T-helper 2 cell treated with Interferon-gamma antibody and Interleukin-4, amounts not matched to agents 5 μg/mL and 100 μg/mL, for 36 hours (primary cell): ENCODE results near the gene UQCR11.

Experiments
- DNase-seq: peaks from one replicate; pipeline ENCODE4 v3.0.0; 2021; ENCODE audit warnings: low spot score
- H3K27ac Mint-ChIP-seq: one replicate; pipeline ENCODE4 v1.8.0; 2021; ENCODE audit warnings: mild to moderate bottlenecking, mixed read lengths
- H3K27me3 Mint-ChIP-seq: one replicate; pipeline ENCODE4 v1.8.0; 2021; ENCODE audit warnings: low read depth, mixed read lengths
- H3K36me3 Mint-ChIP-seq: one replicate; pipeline ENCODE4 v1.8.0; 2021; ENCODE audit warnings: low read depth, mixed read lengths
- H3K4me1 Mint-ChIP-seq: one replicate; pipeline ENCODE4 v1.8.0; 2021; ENCODE audit warnings: low read depth, mixed read lengths
- H3K4me3 Mint-ChIP-seq: one replicate; pipeline ENCODE4 v1.8.0; 2022; ENCODE audit warnings: mild to moderate bottlenecking, moderate library complexity, mixed read lengths
- H3K9me3 Mint-ChIP-seq: one replicate; pipeline ENCODE4 v1.8.0; 2021; ENCODE audit warnings: mixed read lengths

UQCR11 gene

DNA sequence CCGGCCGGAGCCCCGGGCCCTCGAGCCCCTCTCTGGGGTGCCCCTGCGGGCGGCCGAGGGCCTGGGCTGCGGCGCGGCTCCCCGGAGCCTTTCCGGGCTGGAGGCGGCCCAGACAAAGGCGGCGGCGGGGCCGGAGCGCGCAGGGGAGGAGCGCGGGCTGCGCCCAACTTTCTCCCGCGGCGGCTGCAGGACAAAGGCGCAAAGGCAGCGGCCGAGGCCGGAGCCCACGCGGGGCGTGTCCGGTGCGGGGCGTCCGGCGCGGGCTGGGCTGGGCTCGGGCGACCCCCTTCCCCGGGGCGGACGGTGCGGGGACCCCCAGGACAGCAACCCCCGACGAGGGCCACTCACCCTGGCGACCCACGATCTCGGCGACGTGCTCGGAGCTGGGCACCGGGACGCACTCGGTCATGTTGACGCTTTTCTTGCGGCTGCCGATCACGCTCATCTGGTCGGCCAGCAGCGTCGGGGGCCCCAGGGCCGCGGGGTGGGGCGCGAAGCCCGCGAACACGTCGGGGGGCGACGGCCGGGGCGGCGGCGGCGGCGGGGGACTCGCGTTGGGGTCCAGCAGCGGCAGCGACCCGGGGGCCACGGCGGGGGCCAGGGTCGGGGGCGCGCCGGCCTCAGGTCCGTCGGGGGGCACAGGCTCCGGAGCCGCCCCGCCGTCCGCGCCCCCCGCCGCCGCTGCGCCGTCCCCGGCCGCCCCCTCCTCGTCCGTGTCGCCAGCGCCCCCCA, 38.0 kb downstream of the UQCR11 start:
- no peak for DNase-seq
- Mint-ChIP-seq H3K4me1 (peaks cover 5% of the 10 kb centered on the region), H3K36me3 (no peaks in the 10 kb centered on the region), H3K27ac (no peak overlapping the region), H3K4me3 (no peak overlapping the region), H3K9me3 (no peaks in the 10 kb centered on the region), H3K27me3 (peaks cover 20% of the 10 kb centered on the region)

DNA sequence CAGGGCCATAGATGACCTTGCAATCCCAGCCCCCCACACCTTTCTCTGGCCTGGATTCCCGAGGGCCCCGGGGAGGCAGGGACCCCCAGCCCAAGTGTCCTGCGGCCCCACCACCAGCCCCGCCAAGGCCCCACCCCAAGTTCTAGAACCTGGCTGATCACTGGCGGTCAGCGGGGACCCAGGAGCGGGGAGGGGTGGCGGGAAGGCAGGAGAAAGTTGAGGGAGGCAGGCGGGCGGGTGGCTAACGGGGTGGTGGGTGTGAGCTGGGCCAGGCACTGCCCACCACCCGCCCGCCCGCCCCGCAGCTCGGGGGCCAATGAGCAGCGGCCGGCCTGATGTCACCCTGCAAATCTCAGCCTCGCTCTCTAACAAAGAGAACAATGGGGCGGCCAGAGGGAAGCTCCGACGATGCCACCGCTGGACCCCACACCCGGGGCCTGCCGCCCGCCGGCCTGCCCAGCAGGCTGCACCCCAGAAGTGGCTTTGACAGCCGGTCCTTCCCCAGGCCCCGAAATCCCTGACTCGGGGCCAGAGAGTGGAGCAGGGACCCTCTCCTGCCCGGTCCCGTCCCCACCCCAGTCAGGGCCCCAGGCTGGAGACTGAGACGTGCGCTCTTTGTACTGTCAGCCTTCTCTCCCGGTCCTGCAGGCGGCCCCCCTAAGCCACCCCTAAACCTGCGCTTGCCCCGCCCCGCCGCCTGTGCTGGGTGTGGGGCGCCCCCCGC, 38.7 kb downstream of the UQCR11 start:
- Mint-ChIP-seq H3K36me3 (no peaks in the 10 kb centered on the region), H3K4me1 (peaks cover 5% of the 10 kb centered on the region), H3K27me3 (peaks cover 20% of the 10 kb centered on the region), H3K27ac (no peak overlapping the region), H3K4me3 (no peak overlapping the region), H3K9me3 (no peaks in the 10 kb centered on the region)
- DNase-seq = no peak

GRCh38 chr19:1563251-1563650, 42.0 kb downstream of the UQCR11 start:
- no peak overlapping the region for H3K27ac Mint-ChIP-seq
- H3K4me3 Mint-ChIP-seq = no peak overlapping the region
- H3K36me3 Mint-ChIP-seq = no peaks in the 10 kb centered on the region

DNA sequence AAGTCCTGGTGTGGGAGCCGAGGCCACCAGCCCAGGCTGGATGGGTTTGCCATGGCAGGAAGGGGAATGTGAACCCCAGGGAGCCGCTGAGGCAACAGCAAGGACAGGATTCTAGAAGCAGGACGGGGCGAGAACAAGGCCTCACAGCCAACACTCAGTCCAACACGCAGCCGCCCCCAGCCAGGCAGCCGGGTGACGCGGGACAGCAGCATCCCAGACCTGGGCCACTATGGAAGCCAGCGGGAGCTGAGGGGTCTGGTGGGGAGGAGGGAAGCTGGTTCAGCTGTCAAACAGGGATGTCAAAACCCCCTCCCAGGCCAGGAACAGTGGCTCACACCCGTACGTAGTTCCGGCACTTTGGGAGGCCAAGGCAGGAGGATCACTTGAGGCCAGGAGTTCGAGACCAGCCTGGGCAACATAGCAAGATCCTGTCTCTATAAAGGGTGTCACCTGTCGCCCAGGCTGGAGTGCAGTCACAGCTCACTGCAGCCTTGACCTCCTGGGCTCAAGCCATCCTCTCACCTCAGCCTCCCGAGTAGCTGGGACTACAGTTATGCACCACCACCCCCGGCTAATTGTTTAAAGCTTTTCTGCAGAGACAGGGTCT, 43.9 kb downstream of the UQCR11 start:
- no peak overlapping the region for H3K27ac Mint-ChIP-seq
- H3K9me3 Mint-ChIP-seq = no peaks in the 10 kb centered on the region
- no peaks in the 10 kb centered on the region for H3K36me3 Mint-ChIP-seq
- no peak overlapping the region for H3K4me3 Mint-ChIP-seq
- peaks cover 2% of the 10 kb centered on the region for H3K27me3 Mint-ChIP-seq
- DNase-seq = no peak
- no peaks in the 10 kb centered on the region for H3K4me1 Mint-ChIP-seq

More at GRCh38 chr19:1563251-1563650, 42.0 kb downstream of the UQCR11 start:
- H3K9me3 Mint-ChIP-seq = no peaks in the 10 kb centered on the region
- no peak for DNase-seq
- peaks cover 2% of the 10 kb centered on the region for H3K27me3 Mint-ChIP-seq
- no peaks in the 10 kb centered on the region for H3K4me1 Mint-ChIP-seq

- H3K4me3 Mint-ChIP-seq = no peak overlapping the region
- no peaks in the 10 kb centered on the region for H3K9me3 Mint-ChIP-seq
- no peak overlapping the region for H3K27ac Mint-ChIP-seq
- no peaks in the 10 kb centered on the region for H3K36me3 Mint-ChIP-seq
- H3K4me1 Mint-ChIP-seq = no peaks in the 10 kb centered on the region
- H3K27me3 Mint-ChIP-seq = peaks cover 2% of the 10 kb centered on the region
- no peak for DNase-seq
These were observed 44.9 kb downstream of the UQCR11 start for GRCh38 chr19:1560286-1560882.

DNA sequence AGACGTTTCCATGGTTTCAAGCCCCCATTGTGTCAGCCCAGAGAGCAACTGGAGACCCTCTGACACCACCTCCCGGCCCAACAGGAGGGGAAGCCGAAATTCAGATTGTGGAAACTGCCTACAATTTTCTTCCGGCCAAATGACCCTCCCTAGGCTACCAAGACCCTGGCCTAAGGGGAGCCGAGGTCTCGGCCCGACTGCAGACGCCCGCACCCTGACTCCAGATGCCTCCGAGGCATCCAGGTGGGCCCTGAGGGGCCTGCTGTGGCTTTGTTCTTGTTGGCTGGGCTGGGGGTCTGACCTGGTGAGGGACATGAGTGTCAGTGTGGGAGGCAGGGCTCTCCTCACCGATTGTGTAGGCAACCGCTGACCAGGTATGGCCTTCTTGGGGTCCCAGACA, 46.7 kb downstream of the UQCR11 start:
- no peak overlapping the region for H3K4me3 Mint-ChIP-seq
- no peak overlapping the region for H3K27ac Mint-ChIP-seq
- no peaks in the 10 kb centered on the region for H3K4me1 Mint-ChIP-seq
- no peaks in the 10 kb centered on the region for H3K36me3 Mint-ChIP-seq
- no peak for DNase-seq
- H3K9me3 Mint-ChIP-seq = no peaks in the 10 kb centered on the region
- H3K27me3 Mint-ChIP-seq = no peaks in the 10 kb centered on the region

GRCh38 chr19:1556390-1557070, 48.7 kb downstream of the UQCR11 start:
- Mint-ChIP-seq H3K9me3 (no peaks in the 10 kb centered on the region), H3K27me3 (no peaks in the 10 kb centered on the region), H3K4me3 (no peak overlapping the region), H3K27ac (no peak overlapping the region), H3K36me3 (no peaks in the 10 kb centered on the region), H3K4me1 (no peaks in the 10 kb centered on the region)
- DNase-seq = no peak

DNA sequence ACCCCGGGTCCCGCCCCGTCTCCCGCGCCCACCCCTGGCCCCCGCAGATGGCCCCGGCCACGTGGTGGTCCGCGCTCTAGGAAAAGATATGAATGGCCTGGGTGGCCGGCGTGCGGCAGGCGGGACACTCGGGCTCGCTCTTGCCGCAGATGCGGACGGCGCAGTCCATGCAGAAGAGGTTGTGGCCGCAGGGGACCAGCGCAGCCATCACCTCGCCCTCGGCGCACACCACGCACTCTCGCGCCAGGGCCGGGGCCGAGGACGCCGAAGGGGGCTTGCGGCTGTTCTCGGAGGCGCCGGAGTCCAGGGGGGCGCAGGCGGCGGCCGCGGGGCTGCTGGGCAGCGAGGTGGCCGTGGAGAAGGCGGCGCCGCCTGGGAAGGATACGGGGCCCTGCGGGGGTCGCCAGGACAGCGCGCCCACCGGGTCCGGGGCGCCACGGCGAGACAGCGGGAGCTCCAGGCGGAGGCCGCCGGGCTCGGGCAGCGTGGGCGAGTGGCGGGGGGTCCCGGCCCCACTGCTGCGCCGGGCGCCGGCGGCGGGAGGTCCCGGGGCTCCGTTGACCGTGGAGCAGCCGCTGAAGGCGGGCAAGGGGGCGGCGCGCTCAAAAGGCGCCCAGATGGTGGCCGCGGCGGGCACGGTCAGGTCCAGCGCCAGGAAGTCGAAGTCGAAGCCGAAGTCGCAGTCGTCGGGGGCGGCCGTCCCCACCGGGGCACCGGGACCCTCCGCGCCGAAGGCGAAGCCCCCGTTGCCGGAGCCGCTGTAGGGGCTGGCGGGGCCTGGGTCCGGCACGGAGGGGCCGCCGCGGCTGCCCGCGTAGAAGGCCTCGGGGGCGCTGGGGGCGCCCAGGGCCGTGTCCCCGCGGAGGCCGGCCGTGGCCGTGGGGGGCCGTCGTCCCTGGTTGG, 49.5 kb downstream of the UQCR11 start:
- Mint-ChIP-seq H3K4me1 (no peaks in the 10 kb centered on the region), H3K4me3 (no peak overlapping the region), H3K27me3 (no peaks in the 10 kb centered on the region), H3K9me3 (no peaks in the 10 kb centered on the region), H3K36me3 (no peaks in the 10 kb centered on the region), H3K27ac (no peak overlapping the region)
- DNase-seq = no peak

- Mint-ChIP-seq H3K4me3 (no peak overlapping the region), H3K9me3 (no peaks in the 10 kb centered on the region), H3K27ac (no peak overlapping the region), H3K36me3 (no peaks in the 10 kb centered on the region), H3K4me1 (no peaks in the 10 kb centered on the region), H3K27me3 (no peaks in the 10 kb centered on the region)
- no peak for DNase-seq
These were observed 50.3 kb downstream of the UQCR11 start for GRCh38 chr19:1554968-1555367.

- H3K9me3 Mint-ChIP-seq = no peaks in the 10 kb centered on the region
- no peak overlapping the region for H3K4me3 Mint-ChIP-seq
- no peak overlapping the region for H3K27ac Mint-ChIP-seq
- H3K36me3 Mint-ChIP-seq = no peaks in the 10 kb centered on the region
- H3K27me3 Mint-ChIP-seq = no peaks in the 10 kb centered on the region
- DNase-seq = no peak
- H3K4me1 Mint-ChIP-seq = no peaks in the 10 kb centered on the region
These were observed 51.8 kb downstream of the UQCR11 start for GRCh38 chr19:1553415-1553814.

GRCh38 chr19:1551068-1552040, 53.9 kb downstream of the UQCR11 start:
- Mint-ChIP-seq H3K36me3 (no peaks in the 10 kb centered on the region), H3K27ac (no peak overlapping the region), H3K4me3 (no peak overlapping the region)

GRCh38 chr19:1549332-1549945, 55.8 kb downstream of the UQCR11 start:
- Mint-ChIP-seq H3K36me3 (no peaks in the 10 kb centered on the region), H3K27ac (no peak overlapping the region), H3K4me3 (no peak overlapping the region), H3K9me3 (no peaks in the 10 kb centered on the region), H3K4me1 (peaks cover 4% of the 10 kb centered on the region), H3K27me3 (peaks cover 2% of the 10 kb centered on the region)
- no peak for DNase-seq

More at GRCh38 chr19:1551068-1552040, 53.9 kb downstream of the UQCR11 start:
- no peaks in the 10 kb centered on the region for H3K9me3 Mint-ChIP-seq
- peaks cover 2% of the 10 kb centered on the region for H3K4me1 Mint-ChIP-seq
- no peaks in the 10 kb centered on the region for H3K27me3 Mint-ChIP-seq
- DNase-seq = no peak
